GM15510 (cell line): Measurements from ENCODE around the gene SPATA4.

Experiments
- POLR2A ChIP-seq: IDR thresholded peaks from 3 replicates; pipeline ENCODE4 v1.6.1; 2011; ENCODE audit warnings: borderline replicate concordance; ENCODE audit not compliant: insufficient read length; ENCODE audit errors: extremely low read depth

SPATA4 gene

GRCh38 chr4:176195184-176195978 is at the start of gene SPATA4:
TSS of gene SPATA4 (minus strand) at chr4:176195585. CDS start at chr4:176195562, 23 bp downstream.
- TF ChIP-seq POLR2A: no peak

GRCh38 chr4:176242764-176243347 is 47.5 kb upstream of the SPATA4 start:
- TF ChIP-seq POLR2A: no peak

GRCh38 chr4:176241703-176242102 is 46.3 kb upstream of the SPATA4 start:
- TF ChIP-seq POLR2A: no peak

- no peak for TF ChIP-seq POLR2A
These were observed 43.4 kb upstream of the SPATA4 start for GRCh38 chr4:176238826-176239225.

GRCh38 chr4:176238157-176238610 is 42.8 kb upstream of the SPATA4 start:
- TF ChIP-seq POLR2A: no peak

- TF ChIP-seq POLR2A: no peak
These were observed 41.6 kb upstream of the SPATA4 start for GRCh38 chr4:176236946-176237345.

- TF ChIP-seq POLR2A: no peak
These were observed 35.5 kb upstream of the SPATA4 start for GRCh38 chr4:176230836-176231235.

- no peak for TF ChIP-seq POLR2A
These were observed 34.3 kb upstream of the SPATA4 start for GRCh38 chr4:176229645-176230044.

GRCh38 chr4:176226736-176227135 is 31.4 kb upstream of the SPATA4 start:
- no peak for TF ChIP-seq POLR2A

GRCh38 chr4:176223561-176223960 is 28.2 kb upstream of the SPATA4 start:
- no peak for TF ChIP-seq POLR2A

GRCh38 chr4:176222149-176222548 is 26.8 kb upstream of the SPATA4 start:
- TF ChIP-seq POLR2A: no peak

- no peak for TF ChIP-seq POLR2A
These were observed 22.1 kb upstream of the SPATA4 start for GRCh38 chr4:176217510-176217909.

GRCh38 chr4:176210579-176211296 is 15.4 kb upstream of the SPATA4 start:
- TF ChIP-seq POLR2A: no peak

- TF ChIP-seq POLR2A: no peak
These were observed 14.7 kb upstream of the SPATA4 start for GRCh38 chr4:176210101-176210500.

GRCh38 chr4:176209535-176209934 is 14.2 kb upstream of the SPATA4 start:
- no peak for TF ChIP-seq POLR2A
